BLaER1 (cell line): ENCODE measurements around the gene CHRNA1.

Source experiments
- H3K27ac ChIP-seq: shearing (Covaris generic); formaldehyde crosslinking; 2 replicates; pipeline ENCODE4 v1.8.1; 2022
- H3K27me3 ChIP-seq: shearing (Covaris generic); formaldehyde crosslinking; 2 replicates; pipeline ENCODE4 v1.8.1; 2022
- H3K36me3 ChIP-seq: shearing (Covaris generic); formaldehyde crosslinking; 2 replicates; pipeline ENCODE4 v1.8.1; 2022
- H3K4me1 ChIP-seq: shearing (Covaris generic); formaldehyde crosslinking; 2 replicates; pipeline ENCODE4 v1.8.1; 2022
- H3K4me2 ChIP-seq: shearing (Covaris generic); formaldehyde crosslinking; 2 replicates; pipeline ENCODE4 v1.8.1; 2022
- H3K4me3 ChIP-seq: shearing (Covaris generic); formaldehyde crosslinking; 2 replicates; pipeline ENCODE4 v1.8.1; 2022
- H3K9ac ChIP-seq: shearing (Covaris generic); formaldehyde crosslinking; 2 replicates; pipeline ENCODE4 v1.8.1; 2022
- H3K9me3 ChIP-seq: shearing (Covaris generic); formaldehyde crosslinking; 2 replicates; pipeline ENCODE4 v1.8.1; 2022
- H4K20me1 ChIP-seq: shearing (Covaris generic); formaldehyde crosslinking; 2 replicates; pipeline ENCODE4 v1.8.1; 2022
- Cebpa-rat ChIP-seq: shearing (Covaris generic); IDR thresholded peaks from 2 replicates; pipeline ENCODE4 v1.8.1; 2022

The CHRNA1 gene

DNA sequence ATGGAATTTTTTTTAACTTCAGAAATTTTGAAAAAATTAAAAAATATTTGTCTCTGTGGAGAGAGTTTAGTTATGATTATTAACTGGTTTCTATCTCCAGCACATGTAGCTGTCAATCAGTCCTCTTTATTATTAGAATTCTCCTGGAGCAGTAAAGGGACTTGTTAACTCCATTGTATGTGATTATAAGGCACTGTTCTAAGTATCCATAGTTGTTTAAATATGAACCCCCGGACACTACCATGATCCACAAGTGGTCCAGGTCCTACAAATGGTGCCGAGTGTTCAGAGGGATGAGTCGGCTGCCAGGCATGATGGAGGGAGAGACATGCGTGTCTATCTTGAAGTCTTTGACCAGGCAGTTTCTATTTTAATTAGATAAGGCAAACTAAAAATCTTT lies 492 bp downstream of the CHRNA1 start:
- no peaks in the 10 kb centered on the region for H3K9me3 ChIP-seq
- TF ChIP-seq Cebpa-rat, result no peak
- no peaks in the 10 kb centered on the region for H4K20me1 ChIP-seq
- H3K9ac ChIP-seq, result no peak overlapping the region
- H3K27ac ChIP-seq, result peak overlapping the region; percentile 44; the same call in 1 of the 2 replicates
- H3K36me3 ChIP-seq, result no peaks in the 10 kb centered on the region
- peaks cover 57% of the 10 kb centered on the region for H3K4me1 ChIP-seq
- H3K27me3 ChIP-seq, result no peaks in the 10 kb centered on the region
- H3K4me2 ChIP-seq, result peak overlapping the region; percentile 78
- H3K4me3 ChIP-seq, result no peak overlapping the region

DNA sequence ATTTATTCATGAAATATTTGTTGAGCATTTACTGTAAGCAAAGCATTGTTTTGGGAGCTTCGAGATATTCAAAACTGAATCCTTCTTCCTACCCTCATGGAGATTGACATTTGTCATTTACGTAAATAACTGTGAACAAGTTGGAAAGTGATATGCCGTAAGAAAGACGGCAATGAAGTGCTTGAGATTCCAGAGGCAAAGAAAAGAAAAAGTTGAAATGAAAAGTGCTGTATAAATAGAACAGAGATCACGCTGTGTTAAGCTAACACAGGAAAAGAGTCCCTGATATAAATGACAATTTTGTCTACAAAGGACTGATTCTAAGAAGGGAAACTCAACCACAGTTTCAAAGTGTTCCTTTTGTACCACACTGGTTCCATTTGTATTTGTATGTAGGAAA lies 1.8 kb downstream of the CHRNA1 start:
- Histone ChIP-seq H3K4me2 (peak overlapping the region; percentile 78), H3K9me3 (no peaks in the 10 kb centered on the region), H3K27ac (no peak overlapping the region), H3K27me3 (no peaks in the 10 kb centered on the region), H3K36me3 (no peaks in the 10 kb centered on the region), H3K4me3 (no peak overlapping the region), H3K9ac (no peak overlapping the region; the same call in 1 of the 2 replicates), H4K20me1 (no peaks in the 10 kb centered on the region), H3K4me1 (peaks cover 57% of the 10 kb centered on the region)
- TF ChIP-seq Cebpa-rat, result no peak

- H3K4me2 ChIP-seq, result peak overlapping the region; percentile 78
- no peaks in the 10 kb centered on the region for H4K20me1 ChIP-seq
- H3K27ac ChIP-seq, result no peak overlapping the region
- no peaks in the 10 kb centered on the region for H3K27me3 ChIP-seq
- no peak overlapping the region for H3K9ac ChIP-seq
- H3K36me3 ChIP-seq, result no peaks in the 10 kb centered on the region
- peaks cover 53% of the 10 kb centered on the region for H3K4me1 ChIP-seq
- no peak overlapping the region for H3K4me3 ChIP-seq
- H3K9me3 ChIP-seq, result no peaks in the 10 kb centered on the region
- no peak for TF ChIP-seq Cebpa-rat
Observed at GRCh38 chr2:174761837-174762236, 2.4 kb downstream of the CHRNA1 start.

DNA sequence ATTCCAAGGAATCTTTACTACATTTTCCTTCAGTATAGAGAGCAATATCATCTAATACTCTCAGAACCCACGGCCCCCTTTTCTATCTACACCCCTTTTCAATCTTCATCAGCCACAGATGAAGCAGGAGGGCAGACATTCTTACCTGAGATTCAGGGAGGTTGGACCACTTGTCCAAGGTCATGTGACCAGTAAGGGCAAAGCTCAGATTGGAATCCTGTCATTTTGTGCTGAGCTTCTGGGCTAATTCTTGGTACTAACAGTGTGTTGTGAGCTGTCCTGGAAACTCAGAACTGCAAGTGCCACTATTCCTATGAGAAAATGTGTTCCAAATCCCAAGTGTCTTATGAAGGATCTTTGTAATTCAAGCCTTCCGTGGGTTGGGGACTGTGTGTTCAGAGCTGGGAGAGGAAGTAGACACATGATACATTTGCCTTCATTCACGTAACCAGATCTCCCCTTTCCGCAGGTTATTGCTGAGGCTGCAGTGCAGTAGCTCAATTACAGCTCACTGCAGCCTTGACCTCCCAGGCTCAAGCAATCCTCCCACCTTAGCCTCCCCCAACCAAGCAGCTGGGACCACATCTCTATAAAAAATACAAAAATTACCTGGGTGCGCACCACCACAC lies 3.3 kb downstream of the CHRNA1 start:
- Histone ChIP-seq H3K9ac (no peak overlapping the region), H3K36me3 (no peaks in the 10 kb centered on the region), H3K4me2 (peak overlapping the region; percentile 78; the same call in 1 of the 2 replicates), H3K27ac (no peak overlapping the region), H3K9me3 (no peaks in the 10 kb centered on the region), H4K20me1 (no peaks in the 10 kb centered on the region), H3K4me3 (no peak overlapping the region), H3K27me3 (no peaks in the 10 kb centered on the region), H3K4me1 (peaks cover 50% of the 10 kb centered on the region)
- no peak for TF ChIP-seq Cebpa-rat

- peak overlapping the region; percentile 18; the same call in 1 of the 2 replicates for H3K4me2 ChIP-seq
- H3K9ac ChIP-seq, result no peak overlapping the region
- H4K20me1 ChIP-seq, result no peaks in the 10 kb centered on the region
- no peak for TF ChIP-seq Cebpa-rat
- H3K9me3 ChIP-seq, result no peaks in the 10 kb centered on the region
- peaks cover 41% of the 10 kb centered on the region for H3K4me1 ChIP-seq
- no peaks in the 10 kb centered on the region for H3K36me3 ChIP-seq
- H3K4me3 ChIP-seq, result no peak overlapping the region
- no peak overlapping the region for H3K27ac ChIP-seq
- no peaks in the 10 kb centered on the region for H3K27me3 ChIP-seq
Observed at GRCh38 chr2:174759381-174760065, 4.7 kb downstream of the CHRNA1 start.

DNA sequence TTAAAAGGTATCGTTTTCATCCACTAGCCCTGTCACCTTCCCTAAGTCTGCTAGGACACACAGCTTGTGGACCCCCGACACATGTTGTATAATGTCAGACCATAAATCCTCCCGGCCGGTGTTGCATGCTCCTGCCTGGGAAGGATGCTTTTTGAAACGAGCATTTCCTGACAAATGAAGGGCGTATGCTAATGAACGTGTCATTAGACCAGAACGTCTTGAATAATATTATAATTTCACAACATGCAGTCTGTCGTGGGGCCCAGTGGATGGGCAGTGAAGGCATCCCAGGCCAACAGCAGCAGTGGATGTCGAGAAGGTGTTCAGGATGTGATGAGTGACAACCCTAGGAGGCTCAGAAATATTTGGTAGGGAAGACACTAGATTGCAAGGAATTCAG lies 7.5 kb downstream of the CHRNA1 start:
- H3K9me3 ChIP-seq, result no peaks in the 10 kb centered on the region
- H4K20me1 ChIP-seq, result no peaks in the 10 kb centered on the region
- no peak overlapping the region for H3K4me3 ChIP-seq
- no peak overlapping the region for H3K27ac ChIP-seq
- H3K4me2 ChIP-seq, result no peak overlapping the region
- no peaks in the 10 kb centered on the region for H3K36me3 ChIP-seq
- TF ChIP-seq Cebpa-rat, result no peak
- peaks cover 41% of the 10 kb centered on the region for H3K4me1 ChIP-seq
- no peaks in the 10 kb centered on the region for H3K27me3 ChIP-seq
- no peak overlapping the region for H3K9ac ChIP-seq

- Histone ChIP-seq H3K4me1 (peaks cover 42% of the 10 kb centered on the region), H3K36me3 (no peaks in the 10 kb centered on the region), H3K4me3 (no peak overlapping the region), H3K27me3 (no peaks in the 10 kb centered on the region), H3K4me2 (peak overlapping the region; percentile 55; the same call in 1 of the 2 replicates), H3K9me3 (no peaks in the 10 kb centered on the region), H3K27ac (no peak overlapping the region), H4K20me1 (no peaks in the 10 kb centered on the region), H3K9ac (no peak overlapping the region)
- no peak for TF ChIP-seq Cebpa-rat
Observed at GRCh38 chr2:174753038-174753633, 11.1 kb downstream of the CHRNA1 start.

- H3K4me3 ChIP-seq, result no peak overlapping the region
- H4K20me1 ChIP-seq, result no peaks in the 10 kb centered on the region
- peaks cover 48% of the 10 kb centered on the region for H3K4me1 ChIP-seq
- H3K9ac ChIP-seq, result no peak overlapping the region
- TF ChIP-seq Cebpa-rat, result no peak
- peak overlapping the region; percentile 30; the same call in 1 of the 2 replicates for H3K27ac ChIP-seq
- no peaks in the 10 kb centered on the region for H3K27me3 ChIP-seq
- peak overlapping the region; percentile 55 for H3K4me2 ChIP-seq
- H3K36me3 ChIP-seq, result no peaks in the 10 kb centered on the region
- H3K9me3 ChIP-seq, result no peaks in the 10 kb centered on the region
Observed at GRCh38 chr2:174752403-174753037, 11.8 kb downstream of the CHRNA1 start.

DNA sequence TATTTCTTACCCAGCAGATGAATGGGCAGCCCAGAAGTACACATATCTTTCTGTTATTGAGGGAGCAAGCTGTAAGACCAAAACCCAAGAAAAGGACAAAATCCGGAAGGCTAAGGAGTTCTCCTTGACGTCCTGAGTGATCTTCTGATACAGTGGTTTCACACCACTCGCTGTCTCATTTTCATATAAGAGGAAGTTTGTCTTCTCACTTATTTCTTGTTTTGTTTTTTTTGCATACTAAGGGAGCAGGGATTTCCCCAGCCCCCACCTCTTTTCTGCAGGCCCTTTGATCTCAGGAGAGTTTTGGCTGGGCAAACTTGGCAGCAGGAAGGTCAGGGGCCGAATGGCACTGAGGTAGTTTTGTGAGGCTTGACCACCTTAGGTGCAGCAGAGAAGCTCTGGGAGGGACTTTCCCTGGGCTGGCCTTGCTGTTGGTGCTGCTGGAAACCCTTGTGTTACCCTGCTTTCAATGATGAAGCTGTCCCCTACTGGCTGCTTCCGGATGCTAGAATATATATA lies 13.3 kb downstream of the CHRNA1 start:
- H3K27ac ChIP-seq, result 0 out of 2 replicates have a peak overlapping the region, but pooled peaks have one; percentile 7
- no peak overlapping the region for H3K4me3 ChIP-seq
- no peaks in the 10 kb centered on the region for H3K36me3 ChIP-seq
- peaks cover 53% of the 10 kb centered on the region for H3K4me1 ChIP-seq
- peak overlapping the region; percentile 69 for H3K4me2 ChIP-seq
- no peaks in the 10 kb centered on the region for H3K9me3 ChIP-seq
- no peaks in the 10 kb centered on the region for H4K20me1 ChIP-seq
- no peaks in the 10 kb centered on the region for H3K27me3 ChIP-seq
- no peak for TF ChIP-seq Cebpa-rat
- H3K9ac ChIP-seq, result no peak overlapping the region

DNA sequence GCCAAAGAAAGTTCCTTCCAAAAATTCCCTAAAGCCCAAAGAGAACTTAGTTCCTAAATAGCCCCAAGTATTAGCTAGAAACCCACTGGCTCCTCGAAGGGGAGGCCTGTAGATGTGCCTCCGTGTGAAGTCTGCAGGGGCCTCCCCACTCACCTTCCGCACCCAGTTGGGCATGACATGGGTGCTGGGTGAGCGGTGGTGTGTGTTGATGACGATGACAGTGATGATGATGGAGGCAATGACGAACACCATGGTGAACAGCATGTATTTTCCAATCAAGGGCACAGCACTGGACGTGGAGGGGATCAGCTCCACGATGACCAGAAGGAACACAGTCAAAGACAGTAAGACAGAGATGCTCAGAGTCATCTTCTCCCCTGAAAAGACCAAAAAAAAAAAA lies 14.5 kb downstream of the CHRNA1 start:
- Histone ChIP-seq H3K4me2 (no peak overlapping the region), H3K4me1 (peaks cover 53% of the 10 kb centered on the region), H3K9me3 (no peaks in the 10 kb centered on the region), H3K27ac (no peak overlapping the region), H3K36me3 (no peaks in the 10 kb centered on the region), H4K20me1 (no peaks in the 10 kb centered on the region), H3K9ac (no peak overlapping the region), H3K27me3 (no peaks in the 10 kb centered on the region), H3K4me3 (no peak overlapping the region)
- TF ChIP-seq Cebpa-rat, result no peak
